IPS-18a (cell line): ENCODE results near the gene ECPAS.
"Not testable (repeated sequence)": the region's sequence is repeated elsewhere in the genome, so short reads cannot be mapped to it uniquely, and the experiment has no call there.

Source experiments
- H3K27ac ChIP-seq: one replicate; pipeline ENCODE4 v1.5.1; 2013; ENCODE audit warnings: low read length
- H3K27me3 ChIP-seq: one replicate; pipeline ENCODE4 v1.6.1; 2013; ENCODE audit warnings: mild to moderate bottlenecking, low read length; ENCODE audit not compliant: control insufficient read depth, insufficient read depth
- H3K36me3 ChIP-seq: one replicate; pipeline ENCODE4 v1.6.1; 2013; ENCODE audit warnings: low read depth, low read length; ENCODE audit not compliant: control insufficient read depth
- H3K4me1 ChIP-seq: one replicate; pipeline ENCODE4 v1.6.1; 2013; ENCODE audit warnings: low read depth, low read length; ENCODE audit not compliant: control insufficient read depth
- H3K4me3 ChIP-seq: one replicate; pipeline ENCODE4 v1.5.1; 2013; ENCODE audit warnings: low read length
- H3K9ac ChIP-seq: one replicate; pipeline ENCODE4 v1.6.1; 2013; ENCODE audit warnings: mild to moderate bottlenecking, low read length, moderate library complexity
- H3K9me3 ChIP-seq: one replicate; pipeline ENCODE4 v1.6.1; 2013; ENCODE audit warnings: low read depth, low read length; ENCODE audit not compliant: control insufficient read depth

The ECPAS gene

GRCh38 chr9:111334318-111334863 lies 149.8 kb downstream of the ECPAS start:
- H3K27me3 ChIP-seq, H3K27ac ChIP-seq, H3K9me3 ChIP-seq, H3K36me3 ChIP-seq, H3K4me3 ChIP-seq, H3K9ac ChIP-seq, H3K4me1 ChIP-seq: not testable (repeated sequence)

GRCh38 chr9:111330124-111330523 lies 154.1 kb downstream of the ECPAS start, which contains the start of gene OR2K2:
TSS of gene OR2K2 (minus strand) at chr9:111330224. CDS start at chr9:111328433, 1,791 bp downstream.
- no peaks in the 10 kb centered on the region for H3K27me3 ChIP-seq
- H3K36me3 ChIP-seq, result no peaks in the 10 kb centered on the region
- H3K4me3 ChIP-seq, result no peak within 1 kb of the TSS

GRCh38 chr9:111320631-111321030 lies 163.6 kb downstream of the ECPAS start:
- H3K4me1 ChIP-seq, result no peaks in the 10 kb centered on the region
- H3K27me3 ChIP-seq, result no peaks in the 10 kb centered on the region
- H3K9ac ChIP-seq, result no peak overlapping the region
- H3K36me3 ChIP-seq, result no peaks in the 10 kb centered on the region
- no peak overlapping the region for H3K27ac ChIP-seq
- no peaks in the 10 kb centered on the region for H3K9me3 ChIP-seq
- no peak overlapping the region for H3K4me3 ChIP-seq

More at GRCh38 chr9:111330124-111330523, 154.1 kb downstream of the ECPAS start, which contains the start of gene OR2K2:
- Histone ChIP-seq H3K9me3 (no peaks in the 10 kb centered on the region), H3K9ac (no peak within 1 kb of the TSS), H3K27ac (no peak within 1 kb of the TSS), H3K4me1 (peaks cover 5% of the 10 kb centered on the region)

GRCh38 chr9:111316796-111317195 lies 167.4 kb downstream of the ECPAS start:
- Histone ChIP-seq H3K27me3 (no peaks in the 10 kb centered on the region), H3K4me3 (no peak overlapping the region), H3K9me3 (no peaks in the 10 kb centered on the region), H3K27ac (no peak overlapping the region), H3K36me3 (no peaks in the 10 kb centered on the region), H3K4me1 (no peaks in the 10 kb centered on the region), H3K9ac (no peak overlapping the region)
